NCI-H774 (cell line): Measurements from ENCODE around the gene GBX1.

Source experiments
- DNase-seq: peaks from one replicate; lab custom pipeline; 2025; lab: John Stamatoyannopoulos, UW

Gene GBX1

GRCh38 chr7:151139071-151139790, 28.3 kb downstream of the GBX1 start:
- DNase-seq: no peak

GRCh38 chr7:151138153-151138851, 29.2 kb downstream of the GBX1 start:
- DNase-seq: no peak

GRCh38 chr7:151137791-151138152, 29.7 kb downstream of the GBX1 start:
- no peak for DNase-seq

- DNase-seq: no peak
These were observed 30.3 kb downstream of the GBX1 start for GRCh38 chr7:151137076-151137675.

- DNase-seq: no peak
These were observed 31.3 kb downstream of the GBX1 start for GRCh38 chr7:151135866-151136843.

- no peak for DNase-seq
These were observed 32.0 kb downstream of the GBX1 start for GRCh38 chr7:151135525-151135845.

GRCh38 chr7:151134743-151135524, 32.6 kb downstream of the GBX1 start:
- no peak for DNase-seq

GRCh38 chr7:151133986-151134742, 33.3 kb downstream of the GBX1 start:
- no peak for DNase-seq

GRCh38 chr7:151133266-151133985, 34.1 kb downstream of the GBX1 start:
- no peak for DNase-seq

GRCh38 chr7:151132461-151133205, 34.9 kb downstream of the GBX1 start:
- DNase-seq: no peak

- no peak for DNase-seq
These were observed 35.8 kb downstream of the GBX1 start for GRCh38 chr7:151131592-151132293.

GRCh38 chr7:151131224-151131591, 36.3 kb downstream of the GBX1 start:
- no peak for DNase-seq

- DNase-seq: no peak
These were observed 36.7 kb downstream of the GBX1 start for GRCh38 chr7:151130741-151131157.

- DNase-seq: no peak
These were observed 37.4 kb downstream of the GBX1 start for GRCh38 chr7:151129960-151130591.

GRCh38 chr7:151129117-151129959, 38.2 kb downstream of the GBX1 start:
- DNase-seq: no peak

- no peak for DNase-seq
These were observed 38.8 kb downstream of the GBX1 start for GRCh38 chr7:151128716-151129115.

GRCh38 chr7:151128144-151128543, 39.4 kb downstream of the GBX1 start:
- no peak for DNase-seq
